ENCODE measurements around the gene PKNOX2.

Gene PKNOX2

DNA sequence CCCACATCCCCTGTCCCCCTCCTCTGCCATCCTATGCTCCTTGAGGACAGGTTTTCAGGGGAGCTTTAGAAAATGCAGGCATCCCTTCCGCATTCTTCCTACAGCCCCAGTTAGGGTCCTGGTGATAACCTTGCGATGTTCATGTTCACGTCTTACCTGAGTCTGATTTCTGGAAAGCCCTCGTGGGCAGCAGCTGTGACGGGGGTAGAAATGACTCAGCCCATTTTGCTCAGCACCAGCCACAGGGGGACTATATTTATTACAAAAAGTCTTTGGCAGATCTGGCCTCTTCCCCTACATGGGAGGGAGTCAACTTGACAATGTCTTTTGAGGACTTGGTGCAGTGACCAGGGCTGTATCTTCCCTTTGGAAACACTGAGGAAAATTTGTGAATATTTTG lies 12.3 kb downstream of the PKNOX2 start:
- Histone ChIP-seq H3K4me1 (ENCODE audit: low read length) (peaks cover 39% of the 10 kb centered on the region), H2AFZ (ENCODE audit: low read depth, low read length) (no peak overlapping the region), H3K27me3 (ENCODE audit: low read depth, low read length) (peaks cover 77% of the 10 kb centered on the region), H4K20me1 (ENCODE audit: insufficient read depth, low read length) (peaks cover 12% of the 10 kb centered on the region; the same call in 1 of the 2 replicates), H3K4me3 (ENCODE audit: low read length) (peak overlapping the region; percentile 6), H3K9me3 (ENCODE audit: insufficient read depth, low read length) (no peaks in the 10 kb centered on the region), H3K79me2 (ENCODE audit: low read length) (no peaks in the 10 kb centered on the region), H3K36me3 (replicated peaks; ENCODE audit: low read depth, low read length) (no peaks in the 10 kb centered on the region), H3K9ac (ENCODE audit: low read length) (no peak overlapping the region), H3K27ac (ENCODE audit: low read length) (no peak overlapping the region), H3K4me2 (ENCODE audit: low read length) (peak overlapping the region; percentile 72)
- TF ChIP-seq, protein P1, sequence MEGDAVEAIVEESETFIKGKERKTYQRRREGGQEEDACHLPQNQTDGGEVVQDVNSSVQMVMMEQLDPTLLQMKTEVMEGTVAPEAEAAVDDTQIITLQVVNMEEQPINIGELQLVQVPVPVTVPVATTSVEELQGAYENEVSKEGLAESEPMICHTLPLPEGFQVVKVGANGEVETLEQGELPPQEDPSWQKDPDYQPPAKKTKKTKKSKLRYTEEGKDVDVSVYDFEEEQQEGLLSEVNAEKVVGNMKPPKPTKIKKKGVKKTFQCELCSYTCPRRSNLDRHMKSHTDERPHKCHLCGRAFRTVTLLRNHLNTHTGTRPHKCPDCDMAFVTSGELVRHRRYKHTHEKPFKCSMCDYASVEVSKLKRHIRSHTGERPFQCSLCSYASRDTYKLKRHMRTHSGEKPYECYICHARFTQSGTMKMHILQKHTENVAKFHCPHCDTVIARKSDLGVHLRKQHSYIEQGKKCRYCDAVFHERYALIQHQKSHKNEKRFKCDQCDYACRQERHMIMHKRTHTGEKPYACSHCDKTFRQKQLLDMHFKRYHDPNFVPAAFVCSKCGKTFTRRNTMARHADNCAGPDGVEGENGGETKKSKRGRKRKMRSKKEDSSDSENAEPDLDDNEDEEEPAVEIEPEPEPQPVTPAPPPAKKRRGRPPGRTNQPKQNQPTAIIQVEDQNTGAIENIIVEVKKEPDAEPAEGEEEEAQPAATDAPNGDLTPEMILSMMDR (IDR thresholded peaks at IDR 0.05; ENCODE audit: low read depth, low read length), result no peak
- TF ChIP-seq EZH2phosphoT487 (IDR thresholded peaks at IDR 0.05; ENCODE audit: low read depth), result no peak

DNA sequence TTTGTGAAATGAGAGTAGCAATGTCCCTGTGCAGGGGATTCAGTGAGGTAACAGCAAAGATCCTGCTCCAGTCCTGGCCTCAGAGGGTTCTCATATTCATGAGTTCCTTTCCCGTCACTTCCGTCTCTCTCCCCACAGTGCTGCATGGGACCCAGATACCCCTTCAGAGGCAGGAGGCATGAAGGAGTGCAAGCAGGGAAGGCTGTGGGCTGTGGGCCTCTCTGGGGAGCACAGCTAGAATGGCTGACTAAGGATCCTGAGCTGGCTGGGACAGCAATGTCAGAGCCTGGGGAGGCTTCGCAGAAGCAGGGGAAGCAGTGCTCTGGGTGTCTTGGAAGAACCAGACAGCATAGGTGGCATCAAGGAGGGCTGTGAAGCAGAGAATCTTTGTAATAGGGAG lies 13.0 kb downstream of the PKNOX2 start:
- peaks cover 39% of the 10 kb centered on the region for H3K4me1 ChIP-seq (ENCODE audit: low read length)

DNA sequence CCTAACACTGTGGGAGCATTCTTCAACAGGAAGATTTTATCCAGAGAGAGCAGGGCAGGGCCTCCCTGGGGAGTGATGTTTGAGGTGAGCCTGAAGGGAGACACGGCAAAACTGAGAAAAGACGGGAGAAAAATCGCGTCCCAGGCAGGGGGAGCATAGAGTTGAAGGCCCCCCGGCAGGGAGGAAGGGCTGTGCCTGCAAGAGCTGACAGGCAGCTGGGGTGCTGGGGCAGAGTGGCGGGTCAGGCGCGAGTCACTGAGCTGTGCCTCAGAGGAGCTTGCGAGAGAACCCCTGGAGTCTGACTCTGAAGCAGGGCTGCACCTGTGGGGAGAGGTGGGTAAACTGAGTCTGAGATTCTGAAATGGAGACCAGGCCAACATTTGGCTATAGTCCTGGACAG lies 14.8 kb downstream of the PKNOX2 start:
- Histone ChIP-seq H4K20me1 (ENCODE audit: insufficient read depth, low read length) (peaks cover 12% of the 10 kb centered on the region; the same call in 1 of the 2 replicates), H3K9ac (ENCODE audit: low read length) (no peak overlapping the region), H3K79me2 (ENCODE audit: low read length) (no peaks in the 10 kb centered on the region), H3K27me3 (ENCODE audit: low read depth, low read length) (peaks cover 83% of the 10 kb centered on the region), H3K4me1 (ENCODE audit: low read length) (peaks cover 39% of the 10 kb centered on the region), H3K4me3 (ENCODE audit: low read length) (no peak overlapping the region), H3K4me2 (ENCODE audit: low read length) (no peak overlapping the region), H3K36me3 (replicated peaks; ENCODE audit: low read depth, low read length) (no peaks in the 10 kb centered on the region), H3K9me3 (ENCODE audit: insufficient read depth, low read length) (no peaks in the 10 kb centered on the region), H2AFZ (ENCODE audit: low read depth, low read length) (no peak overlapping the region), H3K27ac (ENCODE audit: low read length) (no peak overlapping the region)
- TF ChIP-seq, protein P1 (IDR thresholded peaks at IDR 0.05; ENCODE audit: low read depth, low read length), result no peak
- no peak for TF ChIP-seq EZH2phosphoT487 (IDR thresholded peaks at IDR 0.05; ENCODE audit: low read depth)

More for the DNA sequence above, 13.0 kb downstream of the PKNOX2 start:
- Histone ChIP-seq H3K27ac (ENCODE audit: low read length) (no peak overlapping the region), H3K4me3 (ENCODE audit: low read length) (peak overlapping the region; percentile 6; the same call in 1 of the 2 replicates), H3K9ac (ENCODE audit: low read length) (no peak overlapping the region), H3K9me3 (ENCODE audit: insufficient read depth, low read length) (no peaks in the 10 kb centered on the region), H3K79me2 (ENCODE audit: low read length) (no peaks in the 10 kb centered on the region), H4K20me1 (ENCODE audit: insufficient read depth, low read length) (peaks cover 12% of the 10 kb centered on the region; the same call in 1 of the 2 replicates), H3K27me3 (ENCODE audit: low read depth, low read length) (peaks cover 84% of the 10 kb centered on the region), H3K4me2 (ENCODE audit: low read length) (peak overlapping the region; percentile 72), H3K36me3 (replicated peaks; ENCODE audit: low read depth, low read length) (no peaks in the 10 kb centered on the region), H2AFZ (ENCODE audit: low read depth, low read length) (no peak overlapping the region)
- TF ChIP-seq, protein P1 (IDR thresholded peaks at IDR 0.05; ENCODE audit: low read depth, low read length), result no peak
- TF ChIP-seq EZH2phosphoT487 (IDR thresholded peaks at IDR 0.05; ENCODE audit: low read depth), result no peak

DNA sequence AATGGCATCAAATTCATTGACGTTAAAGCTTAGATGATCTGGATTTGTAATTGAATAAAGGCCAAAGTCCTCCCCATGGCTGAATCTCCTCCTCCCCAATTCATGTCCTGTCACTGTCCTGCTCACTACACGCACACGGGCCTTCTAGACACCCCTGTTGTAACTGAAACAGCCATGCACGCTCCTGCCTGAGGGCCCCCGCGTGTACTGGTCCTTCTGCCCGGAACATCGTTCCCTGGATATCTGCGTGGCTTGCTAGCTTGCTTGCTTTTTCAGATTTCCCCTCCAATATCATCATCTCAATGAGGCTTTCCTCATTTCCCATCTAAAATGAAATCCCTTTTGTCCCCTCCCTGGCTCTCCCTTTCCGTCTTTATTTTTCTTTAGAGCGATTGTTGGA lies 15.3 kb downstream of the PKNOX2 start:
- Histone ChIP-seq H3K9ac (ENCODE audit: low read length) (no peak overlapping the region), H3K27ac (ENCODE audit: low read length) (no peak overlapping the region)

More for the DNA sequence above, 15.3 kb downstream of the PKNOX2 start:
- Histone ChIP-seq H3K79me2 (ENCODE audit: low read length) (no peaks in the 10 kb centered on the region), H3K9me3 (ENCODE audit: insufficient read depth, low read length) (no peaks in the 10 kb centered on the region), H3K36me3 (replicated peaks; ENCODE audit: low read depth, low read length) (no peaks in the 10 kb centered on the region), H3K4me2 (ENCODE audit: low read length) (no peak overlapping the region; the same call in 1 of the 2 replicates), H3K4me3 (ENCODE audit: low read length) (no peak overlapping the region), H3K27me3 (ENCODE audit: low read depth, low read length) (peaks cover 83% of the 10 kb centered on the region), H4K20me1 (ENCODE audit: insufficient read depth, low read length) (peaks cover 12% of the 10 kb centered on the region; the same call in 1 of the 2 replicates), H3K4me1 (ENCODE audit: low read length) (peaks cover 39% of the 10 kb centered on the region), H2AFZ (ENCODE audit: low read depth, low read length) (no peak overlapping the region)
- no peak for TF ChIP-seq EZH2phosphoT487 (IDR thresholded peaks at IDR 0.05; ENCODE audit: low read depth)
- TF ChIP-seq, protein P1 (IDR thresholded peaks at IDR 0.05; ENCODE audit: low read depth, low read length), result no peak
